Esophagus muscularis mucosa (tissue), 4 donors: ENCODE results near the gene CRKL.

Source experiments
- EP300 ChIP-seq: sonication (generic); formaldehyde crosslinking; IDR thresholded peaks from one replicate; pipeline ENCODE4 v1.6.1; 2017; ENCODE audit warnings: antibody characterized with exemption
- POLR2A ChIP-seq: fragments of 450-650 bp; IDR thresholded peaks from one replicate; pipeline ENCODE4 v1.6.1; 2017; ENCODE audit warnings: antibody characterized with exemption, moderate library complexity, mild to moderate bottlenecking, low read depth
- POLR2AphosphoS5 ChIP-seq, 2 donors: sonication (generic); formaldehyde crosslinking; IDR thresholded peaks; one replicate each; pipeline ENCODE4 v1.6.1; 2017; ENCODE audit warnings: antibody characterized with exemption in 2 of 2
- TF ChIP-seq, protein P1 (sequence below), 3 experiments: fragments of 200-600 bp in 2 of 3; fragments of 450-650 bp in 1 of 3; sonication (generic) in 2 of 3; IDR thresholded peaks; one replicate each; pipeline ENCODE4 v1.5.1; 2017 to 2019; ENCODE audit warnings: antibody characterized with exemption in 3 of 3, mild to moderate bottlenecking in 2 of 3, moderate library complexity in 1 of 3

GRCh38 chr22:20996598-20997535 lies 79.7 kb downstream of the CRKL start:
- TF ChIP-seq, protein P1, sequence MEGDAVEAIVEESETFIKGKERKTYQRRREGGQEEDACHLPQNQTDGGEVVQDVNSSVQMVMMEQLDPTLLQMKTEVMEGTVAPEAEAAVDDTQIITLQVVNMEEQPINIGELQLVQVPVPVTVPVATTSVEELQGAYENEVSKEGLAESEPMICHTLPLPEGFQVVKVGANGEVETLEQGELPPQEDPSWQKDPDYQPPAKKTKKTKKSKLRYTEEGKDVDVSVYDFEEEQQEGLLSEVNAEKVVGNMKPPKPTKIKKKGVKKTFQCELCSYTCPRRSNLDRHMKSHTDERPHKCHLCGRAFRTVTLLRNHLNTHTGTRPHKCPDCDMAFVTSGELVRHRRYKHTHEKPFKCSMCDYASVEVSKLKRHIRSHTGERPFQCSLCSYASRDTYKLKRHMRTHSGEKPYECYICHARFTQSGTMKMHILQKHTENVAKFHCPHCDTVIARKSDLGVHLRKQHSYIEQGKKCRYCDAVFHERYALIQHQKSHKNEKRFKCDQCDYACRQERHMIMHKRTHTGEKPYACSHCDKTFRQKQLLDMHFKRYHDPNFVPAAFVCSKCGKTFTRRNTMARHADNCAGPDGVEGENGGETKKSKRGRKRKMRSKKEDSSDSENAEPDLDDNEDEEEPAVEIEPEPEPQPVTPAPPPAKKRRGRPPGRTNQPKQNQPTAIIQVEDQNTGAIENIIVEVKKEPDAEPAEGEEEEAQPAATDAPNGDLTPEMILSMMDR (IDR thresholded peaks at IDR 0.05): no peak
- TF ChIP-seq EP300: no peak
- no peak for TF ChIP-seq POLR2AphosphoS5 (IDR thresholded peaks at IDR 0.05)
- TF ChIP-seq POLR2A: no peak
